GM18517 (cell line): Measurements from ENCODE around the gene RASA1.

ENCODE experiments used
- ATAC-seq: cut with Tn5 transposase; IDR thresholded peaks from one replicate; pipeline ENCODE4 v1.9.1; 2021; ENCODE audit warnings: mild to moderate bottlenecking, moderate library complexity; ENCODE audit not compliant: unreplicated experiment

RASA1 gene

DNA sequence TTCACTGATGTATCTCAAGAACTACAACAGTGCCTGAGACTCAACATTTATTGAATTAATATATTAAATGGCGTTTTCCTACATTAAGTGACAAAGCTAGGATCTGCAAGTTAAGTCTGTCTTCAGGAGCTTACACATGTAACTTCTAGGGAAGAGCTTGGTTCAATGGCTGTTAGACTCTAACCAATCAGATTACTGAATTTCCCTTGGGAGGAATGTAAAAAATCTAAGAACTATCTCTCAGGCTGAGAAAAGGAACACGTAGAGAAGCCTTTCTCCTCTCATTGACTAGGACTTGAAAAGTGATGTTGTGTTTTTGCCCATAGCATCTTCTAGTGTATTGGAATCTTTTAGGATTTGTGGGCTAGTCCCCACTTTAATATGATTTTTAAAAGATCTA is 91.4 kb downstream of the RASA1 start:
- no peak for ATAC-seq

DNA sequence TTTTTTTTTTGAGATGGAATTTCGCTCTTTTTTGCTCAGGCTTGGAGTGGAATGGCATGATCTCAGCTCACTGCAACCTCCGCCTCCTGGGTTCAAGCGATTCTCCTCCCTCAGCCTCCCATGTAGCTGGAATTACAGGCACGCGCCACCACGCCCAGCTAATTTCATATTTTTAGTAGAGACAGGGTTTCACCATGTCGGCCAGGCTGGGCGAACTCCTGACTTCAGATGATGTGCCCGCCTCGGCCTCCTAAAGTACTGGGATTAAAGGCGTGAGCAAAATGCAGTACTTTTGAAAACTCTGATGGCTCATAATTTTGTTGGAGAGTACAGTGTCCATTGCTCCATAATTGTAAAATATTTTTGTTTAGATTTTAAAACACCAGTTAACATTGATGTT is 92.4 kb downstream of the RASA1 start:
- ATAC-seq = no peak

DNA sequence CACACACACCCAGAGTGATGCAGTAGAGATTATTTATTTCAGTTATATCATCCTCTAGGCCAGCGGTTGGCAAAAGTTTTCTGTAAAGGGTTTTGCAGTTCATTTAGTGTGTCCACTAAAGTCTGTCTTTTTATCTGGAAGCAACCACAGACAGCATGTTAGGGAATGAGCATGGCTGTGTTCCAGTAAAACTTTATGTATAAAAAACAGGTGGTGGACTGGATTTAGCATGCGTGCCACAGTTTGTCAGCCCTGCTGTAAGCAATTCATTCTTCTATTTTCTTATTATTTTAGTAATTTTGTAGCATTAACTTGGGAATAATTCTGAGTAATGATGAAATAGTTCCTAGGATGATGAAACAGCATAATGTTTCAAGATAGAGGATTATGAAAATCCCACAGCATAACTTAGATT is 93.4 kb downstream of the RASA1 start:
- ATAC-seq = no peak

DNA sequence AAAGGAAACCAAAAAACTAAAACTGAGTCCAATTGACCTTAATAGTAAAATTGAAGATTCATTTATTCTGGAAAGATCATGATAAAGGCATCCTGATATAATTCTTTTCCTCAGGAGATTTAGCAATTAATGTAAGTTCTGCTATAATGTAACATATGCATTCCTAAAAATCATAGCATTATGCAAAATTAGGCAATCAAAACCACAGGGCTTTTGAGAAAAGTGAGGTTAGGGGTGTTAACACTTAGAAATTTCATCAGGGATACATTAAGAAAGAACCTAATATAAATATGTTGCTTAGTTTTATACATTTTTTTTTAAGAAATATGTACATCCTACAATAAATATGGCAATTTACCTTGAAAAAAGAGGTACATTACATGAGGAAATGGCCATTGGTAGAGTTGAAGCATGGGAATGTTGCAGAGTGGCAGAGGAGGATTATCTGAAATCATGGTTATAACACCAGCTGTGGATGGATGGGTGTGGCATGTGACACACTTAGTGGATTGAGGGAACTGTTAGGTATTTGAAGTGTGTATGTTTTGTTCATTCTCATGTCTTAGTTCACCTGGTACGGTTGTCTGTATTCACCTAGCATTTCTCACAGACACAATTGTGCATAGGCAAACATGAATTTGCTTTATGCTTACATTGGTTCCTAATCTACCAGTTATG is 94.0 kb downstream of the RASA1 start:
- no peak for ATAC-seq

DNA sequence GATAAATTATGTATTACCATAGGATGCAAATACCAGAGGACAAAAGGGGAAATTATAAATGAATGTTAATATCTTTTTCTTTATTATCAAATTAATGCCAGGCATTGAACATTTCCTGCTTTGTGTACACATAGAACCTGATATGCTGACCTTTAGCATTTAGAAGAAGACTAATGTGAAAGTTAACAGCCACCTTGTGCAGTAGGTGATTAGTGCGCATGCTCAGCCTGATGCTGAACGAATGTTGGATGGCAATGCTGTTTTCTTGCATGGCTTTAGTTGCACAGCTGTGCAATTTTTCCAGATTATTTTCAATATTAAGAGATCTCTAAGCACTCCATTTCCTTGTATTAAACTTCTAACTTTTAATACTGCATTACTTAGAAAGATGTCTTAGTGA is 99.6 kb downstream of the RASA1 start:
- ATAC-seq = no peak

DNA sequence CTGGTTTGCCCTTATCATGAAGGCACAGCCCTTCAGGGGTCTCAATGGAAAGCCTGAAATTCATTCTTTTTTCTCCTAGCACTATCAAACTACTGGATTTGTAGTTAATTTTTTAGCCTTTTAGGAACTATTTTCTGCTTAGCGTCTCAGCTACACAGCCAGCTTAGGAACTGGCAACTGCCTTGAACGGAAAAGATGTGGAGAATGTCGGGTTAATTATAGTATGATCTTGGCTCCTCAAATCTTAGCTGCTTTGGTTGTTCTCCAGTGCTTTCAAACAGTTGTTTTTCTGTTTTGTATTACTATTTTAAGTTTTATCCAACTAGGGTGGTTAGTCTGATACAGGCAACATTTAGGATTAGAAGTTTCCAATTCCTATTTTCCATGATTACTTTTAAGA is 100.9 kb downstream of the RASA1 start:
- no peak for ATAC-seq

DNA sequence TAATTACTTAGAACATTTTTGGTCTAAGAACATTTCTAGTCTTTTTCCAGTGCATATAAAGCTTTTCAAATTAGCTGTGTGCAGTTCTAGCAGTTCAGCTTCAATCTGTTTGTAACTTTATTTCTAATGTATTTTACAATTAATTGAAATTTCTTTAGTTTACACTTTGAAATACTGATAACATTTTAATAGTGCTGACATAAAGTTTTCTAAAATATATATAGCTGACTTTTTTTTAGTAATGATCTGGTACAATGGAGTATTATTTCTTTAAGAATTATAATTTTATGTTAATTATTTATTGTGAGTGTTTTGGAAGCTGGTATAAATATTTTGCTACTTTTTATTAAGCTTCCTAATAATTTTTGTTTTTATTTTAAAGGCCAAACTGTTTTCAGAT is 101.7 kb downstream of the RASA1 start:
- no peak for ATAC-seq

DNA sequence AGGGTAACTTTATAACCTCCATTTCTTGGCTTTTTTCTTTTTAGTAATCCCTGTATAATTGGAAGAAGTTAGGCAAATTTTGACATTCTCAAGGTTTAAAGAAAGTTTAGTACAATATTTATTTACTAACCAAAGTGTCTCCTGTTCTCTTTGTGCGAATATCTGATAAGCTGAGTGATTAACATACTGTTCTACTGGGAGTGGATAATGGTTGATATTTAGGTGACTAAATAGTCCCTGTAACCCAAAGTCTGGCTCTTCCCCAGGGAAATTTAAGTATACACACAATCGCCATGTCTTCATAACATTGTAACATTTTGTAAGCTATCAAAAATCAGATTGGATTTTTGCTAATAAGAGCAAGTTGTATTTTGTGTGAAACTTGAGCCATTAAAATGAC is 105.0 kb downstream of the RASA1 start:
- no peak for ATAC-seq

DNA sequence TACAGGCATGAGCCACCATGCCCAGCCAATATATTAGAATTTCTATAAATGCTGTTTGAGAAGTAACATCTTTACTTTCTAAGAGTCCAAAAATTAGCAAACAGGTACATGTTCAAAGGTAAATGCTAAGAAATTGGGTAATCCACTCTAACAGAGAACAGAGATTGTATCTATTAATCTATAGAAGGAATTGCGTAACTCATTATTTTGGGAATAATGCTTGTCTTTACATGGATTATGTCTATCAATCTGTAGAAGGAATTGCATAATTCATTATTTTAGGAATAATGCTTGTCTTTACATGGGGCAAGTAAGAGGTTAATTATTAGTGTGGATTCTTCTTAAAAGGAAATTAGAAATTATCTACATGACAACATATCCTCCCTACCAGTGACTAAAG is 114.5 kb downstream of the RASA1 start:
- ATAC-seq = no peak

DNA sequence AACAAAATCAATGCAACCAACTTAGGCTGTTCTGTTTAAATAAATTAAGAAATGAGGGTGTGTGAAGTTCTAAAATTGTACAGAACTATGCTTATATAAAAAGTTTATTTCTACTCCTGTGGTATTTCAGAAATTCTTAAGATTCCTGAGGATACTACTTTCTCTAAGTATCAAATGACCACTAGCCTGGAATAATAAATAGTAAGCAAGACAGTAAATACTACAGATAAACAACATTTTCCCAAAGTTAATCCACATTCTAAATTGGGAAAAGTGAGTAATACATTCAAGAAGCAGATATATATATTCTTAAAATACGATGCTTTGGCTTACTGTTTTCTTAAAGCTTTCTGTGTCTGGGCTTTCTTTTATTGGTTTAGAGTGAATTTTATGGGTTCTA is 115.5 kb downstream of the RASA1 start:
- ATAC-seq = no peak

DNA sequence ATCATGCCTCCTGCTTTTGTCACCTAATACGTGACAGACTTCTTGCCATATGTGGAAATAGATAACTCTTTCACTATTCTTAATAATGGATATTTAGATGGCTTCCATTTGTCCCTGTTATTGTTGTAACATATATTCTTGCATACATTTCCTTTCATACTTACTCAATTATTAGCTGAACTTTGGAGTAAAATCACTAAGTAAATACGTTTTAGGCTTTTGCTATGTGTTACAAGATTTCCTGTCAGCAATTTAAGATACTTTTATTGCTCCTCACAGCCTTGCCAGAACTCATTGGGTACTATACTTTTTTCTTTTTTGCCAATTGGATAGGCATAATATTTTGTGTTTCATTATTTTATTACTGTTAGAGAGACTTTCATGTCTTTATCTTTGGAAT is 118.1 kb downstream of the RASA1 start:
- no peak for ATAC-seq

DNA sequence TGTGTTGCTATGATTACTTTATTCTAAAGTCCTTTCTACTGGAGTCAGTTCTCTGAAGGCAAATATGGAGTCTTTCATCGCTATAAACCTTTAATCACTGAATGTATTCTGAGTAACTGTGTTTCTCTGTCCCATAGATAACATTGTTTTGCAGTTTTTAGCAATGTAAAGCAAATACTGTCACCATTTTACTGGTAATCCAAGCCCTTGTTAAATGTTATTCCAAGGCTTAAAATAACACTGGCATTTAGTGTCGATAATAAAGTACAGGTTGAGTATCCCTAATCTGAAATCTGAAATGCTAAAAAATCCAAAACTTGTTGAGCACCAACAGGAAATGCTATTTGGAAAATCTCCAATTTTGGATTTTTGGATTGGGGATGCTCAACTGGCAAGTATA is 120.4 kb downstream of the RASA1 start:
- ATAC-seq = no peak

DNA sequence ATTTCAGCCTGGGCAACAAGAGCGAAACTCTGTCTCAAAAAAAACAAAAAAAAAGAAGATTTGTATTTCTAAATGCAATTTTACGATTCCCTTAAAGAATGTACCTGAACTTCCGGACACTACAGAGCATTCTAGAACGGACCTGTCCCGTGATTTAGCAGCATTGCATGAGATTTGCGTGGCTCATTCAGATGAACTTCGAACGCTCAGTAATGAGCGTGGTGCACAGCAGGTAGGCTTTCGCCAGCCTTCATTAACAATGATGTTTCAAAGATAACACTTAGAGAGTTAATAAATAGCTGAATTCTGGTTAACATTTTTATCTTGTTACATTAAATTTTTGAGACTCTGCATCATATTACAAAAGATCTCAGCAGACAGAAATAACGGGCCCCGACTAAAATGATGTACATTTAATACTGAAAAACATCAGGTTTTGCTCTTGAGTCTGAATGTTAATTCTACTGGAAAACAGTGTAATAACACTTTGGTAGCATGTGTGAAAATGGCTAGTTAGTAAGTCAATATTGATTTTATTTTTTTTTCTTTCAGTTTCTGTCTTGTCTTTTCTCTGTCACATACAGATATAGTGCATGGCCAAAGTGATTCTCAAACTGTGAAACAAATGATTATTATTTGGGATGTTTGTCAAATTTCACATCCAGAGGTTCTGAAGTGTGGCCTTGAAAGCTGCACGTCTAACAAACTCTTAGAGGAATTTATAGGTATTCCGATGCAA is 121.8 kb downstream of the RASA1 start:
- no peak for ATAC-seq

DNA sequence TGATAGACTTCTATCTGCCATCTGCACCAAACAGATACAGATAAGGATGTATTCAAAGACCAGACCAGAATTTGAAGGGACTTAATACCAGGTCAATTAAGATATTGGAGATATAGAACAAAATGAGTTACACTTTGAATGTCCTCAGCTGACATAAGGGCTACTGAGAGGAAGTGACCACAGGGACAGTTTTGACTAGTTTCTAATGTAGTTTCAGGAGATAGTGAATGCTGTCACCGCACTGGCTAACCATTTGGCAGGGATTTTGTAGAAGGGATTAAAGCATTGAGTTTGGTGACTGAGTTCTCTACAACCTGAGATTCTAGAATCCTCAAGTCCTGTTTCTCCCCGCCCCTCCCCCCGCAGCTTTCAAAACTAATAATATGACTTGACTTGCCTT is 122.4 kb downstream of the RASA1 start:
- ATAC-seq = no peak

DNA sequence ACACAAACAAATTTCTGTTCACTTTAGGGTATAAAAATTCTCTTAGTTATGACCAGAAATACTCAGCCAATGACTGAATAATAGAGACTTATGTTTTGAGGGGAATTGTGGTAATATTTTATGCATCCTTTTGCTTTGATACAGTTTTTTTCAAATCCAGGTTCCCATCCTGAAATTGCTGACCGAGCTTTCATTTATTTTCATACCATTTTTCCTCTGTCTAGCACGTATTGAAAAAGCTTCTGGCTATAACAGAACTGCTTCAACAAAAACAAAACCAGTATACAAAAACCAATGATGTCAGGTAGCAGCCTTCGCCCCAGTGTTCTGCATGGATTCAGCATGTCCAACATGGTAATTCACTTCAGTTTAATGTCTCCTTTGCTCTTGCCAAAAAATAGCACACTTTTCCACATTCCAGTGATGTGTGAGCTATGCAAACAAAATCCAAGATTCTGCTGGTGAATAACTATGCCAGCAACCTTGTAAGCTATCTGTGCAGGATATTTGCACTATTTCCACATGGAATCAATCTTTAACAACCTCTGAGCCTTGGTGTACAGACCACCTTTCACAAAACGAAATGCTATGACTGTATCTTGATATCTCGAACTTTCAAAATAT is 123.0 kb downstream of the RASA1 start:
- ATAC-seq = no peak

DNA sequence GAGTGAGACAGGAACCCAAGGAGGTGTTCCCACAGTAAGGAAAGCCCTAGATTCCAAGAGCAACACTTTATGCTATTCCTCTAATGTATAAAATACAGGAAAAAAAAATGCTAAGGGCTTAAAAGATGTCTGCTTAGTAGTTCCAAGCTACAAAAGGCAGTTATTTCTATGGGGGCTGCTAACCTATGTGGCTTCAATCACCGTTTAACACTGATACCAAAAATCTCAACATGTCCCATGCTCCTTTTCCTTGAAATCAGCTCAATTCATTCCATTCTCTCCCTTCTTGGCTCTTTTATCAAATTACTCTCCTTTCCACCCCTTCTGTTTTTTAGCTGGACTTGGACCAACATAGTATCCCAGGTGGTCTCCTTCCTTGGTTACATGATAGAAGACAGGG is 124.5 kb downstream of the RASA1 start:
- ATAC-seq = no peak

DNA sequence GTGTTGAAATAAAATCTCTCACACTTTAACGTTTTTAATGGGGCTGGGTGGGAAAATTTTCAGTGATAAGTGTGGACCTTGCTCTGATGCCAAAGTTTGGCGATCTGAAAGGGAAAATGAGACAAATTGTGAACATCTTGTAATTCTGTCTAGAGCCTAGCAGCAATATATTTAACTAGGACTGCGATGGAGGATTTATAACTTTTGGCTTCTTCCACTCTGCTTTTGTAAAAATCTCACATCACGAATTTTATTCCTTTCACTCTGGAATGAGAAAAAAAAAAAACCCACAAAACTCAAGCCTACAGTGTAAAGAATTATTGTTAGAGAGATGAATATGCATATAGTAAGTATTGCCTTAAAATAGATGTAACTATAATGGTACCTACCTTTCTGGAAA is 125.1 kb downstream of the RASA1 start:
- ATAC-seq = no peak

DNA sequence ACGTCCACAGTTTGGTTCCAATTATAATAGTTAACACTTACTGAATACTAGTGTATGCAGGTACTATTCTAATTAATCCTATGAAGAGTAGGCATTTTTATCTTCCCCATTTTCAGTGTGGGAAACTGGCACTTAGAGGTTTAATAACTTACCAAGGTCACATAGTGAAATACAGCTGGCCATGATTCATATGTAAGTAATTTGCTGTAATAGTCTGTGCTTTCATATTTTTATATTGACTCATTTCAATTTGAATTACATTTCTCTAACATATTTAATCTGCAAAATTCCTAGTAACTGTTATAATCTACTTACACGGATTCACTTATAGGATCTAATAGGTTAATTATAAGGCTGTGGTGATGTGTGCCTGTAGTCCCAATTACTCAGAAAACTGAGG is 125.6 kb downstream of the RASA1 start:
- no peak for ATAC-seq

DNA sequence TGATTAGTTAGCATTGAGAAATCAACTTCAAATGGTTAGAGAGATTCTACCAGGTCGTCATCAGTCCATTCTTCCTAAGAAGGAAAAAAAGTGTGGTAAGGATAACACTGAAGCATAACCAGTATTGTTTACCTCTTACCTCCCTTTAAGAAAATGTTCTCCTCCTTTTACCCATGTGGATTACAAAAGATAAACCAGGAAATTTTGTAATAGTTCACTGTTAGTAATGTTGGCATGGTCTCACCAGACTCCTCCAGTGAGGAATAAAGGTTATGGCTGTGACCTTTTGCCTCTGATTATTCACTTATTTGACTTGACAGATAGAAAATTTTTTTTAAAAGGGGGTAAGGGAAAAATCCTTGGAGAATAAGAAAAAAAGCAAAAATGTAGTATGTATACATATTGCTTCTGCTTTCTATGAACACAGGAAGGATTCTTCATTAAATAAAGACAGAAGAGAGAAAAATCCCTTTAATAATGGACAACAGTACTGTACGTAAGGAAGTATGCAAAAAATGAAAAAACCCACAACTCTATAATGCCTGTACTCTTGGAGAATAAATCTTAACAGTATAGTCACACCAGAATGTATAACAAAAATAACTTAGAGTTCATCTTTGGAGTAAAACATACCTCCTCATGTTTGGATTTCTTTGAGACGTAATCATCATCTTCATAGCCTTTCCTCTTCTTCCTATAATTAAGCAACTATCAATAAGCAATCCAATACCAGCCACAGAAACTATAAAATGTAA is 126.9 kb downstream of the RASA1 start:
- ATAC-seq = no peak

DNA sequence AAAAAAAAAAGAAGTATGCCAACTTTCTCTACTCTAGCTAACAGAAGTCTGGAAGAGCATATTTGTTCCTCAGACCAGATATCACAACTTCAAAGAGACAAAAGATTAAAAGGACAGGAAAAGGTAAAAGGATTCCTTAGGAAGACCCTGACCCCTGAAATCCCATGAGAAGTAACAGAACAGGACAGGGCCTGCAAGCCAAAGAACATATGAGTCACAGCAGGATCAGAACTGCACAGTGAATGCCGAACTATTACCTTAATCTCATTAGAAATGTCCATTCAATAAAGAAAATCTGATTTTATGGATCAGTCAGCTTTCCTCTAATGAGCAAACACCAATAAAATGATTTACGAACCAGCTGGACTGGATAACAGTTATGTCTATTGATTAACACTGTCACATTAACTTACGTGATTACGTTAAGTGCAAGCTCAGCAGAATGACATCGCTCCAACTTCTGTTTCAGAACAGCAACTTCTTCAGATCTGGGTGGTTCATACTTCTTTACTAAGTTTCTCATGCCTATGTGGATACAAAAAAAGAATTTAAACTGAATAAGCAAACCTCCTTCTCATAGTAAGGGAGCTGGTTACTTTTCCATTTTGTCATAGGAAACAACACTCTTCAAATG is 131.4 kb downstream of the RASA1 start:
- ATAC-seq = no peak

DNA sequence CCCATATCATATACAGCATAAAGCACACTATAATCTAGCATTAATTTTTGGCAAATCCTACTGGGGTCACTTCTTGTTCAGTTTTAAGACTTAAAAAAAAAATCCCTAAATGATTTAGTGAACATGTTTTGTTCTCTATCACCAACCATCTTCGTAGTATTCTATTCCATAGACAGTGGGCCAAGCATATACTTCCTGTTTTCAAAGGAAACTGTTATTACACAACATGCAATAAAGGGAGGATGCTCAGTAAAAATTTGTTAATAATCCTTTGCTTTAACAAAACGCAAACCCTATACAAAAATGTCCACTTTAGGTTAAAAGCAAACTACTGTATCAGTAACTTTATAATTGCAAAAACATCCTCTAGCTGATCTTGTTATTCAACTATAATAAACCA is 132.0 kb downstream of the RASA1 start:
- ATAC-seq = no peak
